H1 (cell line): Measurements from ENCODE around the gene MMP20. TPM values are rescaled to one million over a fixed set of nuclear protein-coding genes. Genes with fewer than 3 reads are reported as not detected.
A peak's percentile ranks its signal among the peaks of the same experiment; 100 is the strongest.

Experiments used
- CTCF ChIA-PET: fragments of 300-600 bp; sonication (Branson Sonifier 250); formaldehyde crosslinking; loops from one replicate; lab custom pipeline; 2021; ENCODE audit not compliant: partially characterized antibody; lab: Charles Lee
- POLR2A ChIA-PET: fragments of 300-600 bp; sonication (Branson Sonifier 250); formaldehyde crosslinking; loops from one replicate; lab custom pipeline; 2021; ENCODE audit warnings: inconsistent platforms; ENCODE audit not compliant: partially characterized antibody; lab: Charles Lee
- DNase-seq, 2 experiments: peaks; one replicate each; pipeline versions ENCODE4 v3.0.0 to v3.0.0-alpha.2; 2010 to 2022; ENCODE audit warnings: low spot score in 2 of 2, low read depth in 1 of 2, mixed read lengths in 1 of 2
- FAIRE-seq: peaks from 2 replicates; lab custom pipeline; 2011; peaks lifted over from hg19 to GRCh38; lab: Jason Lieb, UNC
- H2AFZ ChIP-seq: 2 replicates; pipeline ENCODE4 v1.8.1; 2012; ENCODE audit warnings: low read length, inconsistent platforms
- H2AK5ac ChIP-seq: 2 replicates; pipeline ENCODE4 v1.6.1; 2013; ENCODE audit warnings: low read depth, low read length
- H2BK120ac ChIP-seq: replicated peaks from 2 replicates; pipeline ENCODE3; 2013; ENCODE audit warnings: low read depth, low read length, inconsistent platforms
- H2BK12ac ChIP-seq: 2 replicates; pipeline ENCODE4 v1.6.1; 2013; ENCODE audit warnings: low read depth, low read length
- H2BK15ac ChIP-seq: 2 replicates; pipeline ENCODE4 v1.6.1; 2013; ENCODE audit warnings: low read length
- H2BK20ac ChIP-seq: 2 replicates; pipeline ENCODE4 v1.6.1; 2013; ENCODE audit warnings: low read length
- H2BK5ac ChIP-seq: 2 replicates; pipeline ENCODE4 v1.6.1; 2013; ENCODE audit warnings: low read depth, low read length
- H3K14ac ChIP-seq: 2 replicates; pipeline ENCODE4 v1.6.1; 2013; ENCODE audit warnings: inconsistent platforms; ENCODE audit not compliant: insufficient read length
- H3K18ac ChIP-seq: 2 replicates; pipeline ENCODE4 v1.6.1; 2013; ENCODE audit warnings: low read length; ENCODE audit errors: extremely low read depth
- H3K23ac ChIP-seq: 2 replicates; pipeline ENCODE4 v1.6.1; 2013; ENCODE audit warnings: inconsistent platforms; ENCODE audit not compliant: insufficient read length
- H3K23me2 ChIP-seq: 2 replicates; pipeline ENCODE4 v1.6.1; 2013; ENCODE audit warnings: low read depth, low read length
- H3K27ac ChIP-seq: 2 replicates; pipeline ENCODE4 v1.6.1; 2011; ENCODE audit warnings: low read depth, low read length, inconsistent platforms
- H3K27me3 ChIP-seq, 4 experiments: replicated peaks in 1 of 4; 1 replicate in 1 of 4; 2 replicates in 3 of 4; pipeline versions ENCODE4 v1.6.1 to v1.8.1; 2011 to 2013; ENCODE audit warnings: low read length in 3 of 4, mild to moderate bottlenecking in 3 of 4, inconsistent platforms in 2 of 4, mixed read lengths in 2 of 4, moderate library complexity in 1 of 4; ENCODE audit not compliant: control insufficient read depth in 3 of 4, insufficient read depth in 3 of 4; ENCODE audit errors: extremely low read depth in 1 of 4
- H3K36me3 ChIP-seq, 4 experiments: 2 replicates each; pipeline versions ENCODE4 v1.6.1 to v1.8.1; 2011 to 2013; ENCODE audit warnings: mild to moderate bottlenecking in 4 of 4, low read length in 3 of 4, moderate library complexity in 2 of 4, control low read depth in 1 of 4, inconsistent platforms in 1 of 4; ENCODE audit not compliant: insufficient read depth in 4 of 4, control insufficient read depth in 2 of 4
- H3K4ac ChIP-seq: replicated peaks from 2 replicates; pipeline ENCODE3; 2013; ENCODE audit warnings: low read length, low read depth, mixed read lengths, inconsistent platforms; ENCODE audit not compliant: insufficient read length
- H3K4me1 ChIP-seq, 4 experiments: replicated peaks in 1 of 4; 1 replicate in 1 of 4; 2 replicates in 3 of 4; pipeline versions ENCODE4 v1.6.1 to v1.8.1; 2011 to 2013; ENCODE audit warnings: low read length in 3 of 4, inconsistent platforms in 2 of 4, mixed read lengths in 1 of 4; ENCODE audit not compliant: insufficient read depth in 4 of 4, control insufficient read depth in 3 of 4
- H3K4me2 ChIP-seq, 2 experiments: 2 replicates each; pipeline versions ENCODE4 v1.6.1 to v1.8.1; 2011 to 2013; ENCODE audit warnings: low read depth in 2 of 2, low read length in 2 of 2, control low read depth in 1 of 2, inconsistent platforms in 1 of 2, mild to moderate bottlenecking in 1 of 2; ENCODE audit not compliant: insufficient read depth in 1 of 2
- H3K4me3 ChIP-seq, 4 experiments: fragments of 200-600, 300-600 bp in 1 of 4; sonication (generic), shearing (Covaris generic), sonication (Bioruptor Twin) in 1 of 4; 2 replicates each; pipeline versions ENCODE4 v1.5.1 to v1.8.1; 2011 to 2016; ENCODE audit warnings: low read length in 4 of 4, low read depth in 3 of 4, control low read depth in 2 of 4, inconsistent platforms in 2 of 4, mild to moderate bottlenecking in 2 of 4, mixed read lengths in 1 of 4, moderate library complexity in 1 of 4; ENCODE audit not compliant: insufficient read depth in 2 of 4; ENCODE audit errors: extremely low read depth in 1 of 4
- H3K56ac ChIP-seq: replicated peaks from 2 replicates; pipeline ENCODE3; 2013; ENCODE audit warnings: low read depth, mild to moderate bottlenecking, mixed read lengths, low read length, inconsistent platforms; ENCODE audit not compliant: insufficient read length
- H3K79me1 ChIP-seq: 2 replicates; pipeline ENCODE4 v1.6.1; 2013; ENCODE audit warnings: low read depth, low read length, control low read depth
- H3K79me2 ChIP-seq, 2 experiments: 2 replicates each; pipeline versions ENCODE4 v1.6.1 to v1.8.1; 2012 to 2013; ENCODE audit warnings: low read length in 2 of 2, mild to moderate bottlenecking in 2 of 2, inconsistent platforms in 1 of 2; ENCODE audit not compliant: insufficient read depth in 2 of 2, control insufficient read depth in 1 of 2
- H3K9ac ChIP-seq, 4 experiments: replicated peaks in 1 of 4; 1 replicate in 1 of 4; 2 replicates in 3 of 4; pipeline versions ENCODE4 v1.6.1 to v1.8.1; 2011 to 2013; ENCODE audit warnings: low read depth in 3 of 4, low read length in 3 of 4, control low read depth in 2 of 4, mild to moderate bottlenecking in 2 of 4, moderate library complexity in 2 of 4, inconsistent platforms in 1 of 4; ENCODE audit errors: extremely low read depth in 1 of 4
- H3K9me3 ChIP-seq, 2 experiments: 2 replicates each; pipeline versions ENCODE4 v1.6.1 to v1.8.1; 2012 to 2013; ENCODE audit warnings: mild to moderate bottlenecking in 2 of 2, moderate library complexity in 2 of 2, control low read depth in 1 of 2, inconsistent platforms in 1 of 2, low read depth in 1 of 2, low read length in 1 of 2, mixed read lengths in 1 of 2; ENCODE audit not compliant: insufficient read depth in 2 of 2
- H4K20me1 ChIP-seq, 2 experiments: replicated peaks in 1 of 2; 2 replicates each; pipeline versions ENCODE3 to v1.8.1; 2011 to 2013; ENCODE audit warnings: inconsistent platforms in 2 of 2, low read length in 2 of 2, mild to moderate bottlenecking in 1 of 2; ENCODE audit not compliant: insufficient read depth in 2 of 2, control insufficient read depth in 1 of 2
- H4K5ac ChIP-seq: 2 replicates; pipeline ENCODE4 v1.6.1; 2013; ENCODE audit warnings: low read length, low read depth, mixed read lengths, inconsistent platforms; ENCODE audit not compliant: insufficient read length
- H4K8ac ChIP-seq: 2 replicates; pipeline ENCODE4 v1.8.0; 2013; ENCODE audit warnings: mild to moderate bottlenecking, moderate library complexity, low read length, inconsistent platforms; ENCODE audit not compliant: insufficient read depth; ENCODE audit errors: extremely low read depth
- H4K91ac ChIP-seq: replicated peaks from 2 replicates; pipeline ENCODE3; 2013; ENCODE audit warnings: low read length, mixed read lengths, inconsistent platforms; ENCODE audit not compliant: insufficient read length
- ATF2 ChIP-seq: IDR thresholded peaks from 2 replicates; pipeline ENCODE4 v1.6.1; 2012; ENCODE audit warnings: low read length, inconsistent platforms
- ATF3 ChIP-seq: IDR thresholded peaks from 2 replicates; pipeline ENCODE4 v1.6.1; 2011; ENCODE audit warnings: low read depth, mild to moderate bottlenecking, low read length; ENCODE audit not compliant: insufficient read depth
- CTBP2 ChIP-seq: IDR thresholded peaks from 2 replicates; pipeline ENCODE4 v1.7.0; 2011; ENCODE audit warnings: borderline replicate concordance, mild to moderate bottlenecking, moderate library complexity, mixed read lengths, low read length; ENCODE audit not compliant: insufficient read depth, insufficient read length
- EZH2 ChIP-seq: fragments of 200-600 bp; sonication (generic); IDR thresholded peaks from 2 replicates; pipeline ENCODE4 v1.7.1; 2012; ENCODE audit warnings: low read depth, mild to moderate bottlenecking, moderate library complexity, low read length, inconsistent platforms; ENCODE audit not compliant: severe bottlenecking
- GTF2F1 ChIP-seq: IDR thresholded peaks from 2 replicates; pipeline ENCODE4 v1.6.1; 2012; ENCODE audit warnings: low read depth, low read length, improper control_type of control experiment, borderline replicate concordance
- PHF8 ChIP-seq: fragments of 200-600 bp; sonication (generic); conservative IDR thresholded peaks from 2 replicates; pipeline ENCODE4 v1.7.1; 2012; ENCODE audit warnings: low read depth, mild to moderate bottlenecking, inconsistent platforms, low read length, moderate library complexity
- POU5F1 ChIP-seq: IDR thresholded peaks from 2 replicates; pipeline ENCODE4 v1.6.1; 2011; ENCODE audit warnings: low read depth, mild to moderate bottlenecking, low read length, moderate library complexity
- RBBP5 ChIP-seq: IDR thresholded peaks from 2 replicates; pipeline ENCODE4 v1.7.1; 2012; ENCODE audit warnings: low read depth, mild to moderate bottlenecking, inconsistent platforms, low read length, moderate library complexity, borderline replicate concordance
- RFX5 ChIP-seq: IDR thresholded peaks from 2 replicates; pipeline ENCODE4 v1.6.1; 2011; ENCODE audit warnings: low read depth, low read length, improper control_type of control experiment, borderline replicate concordance
- SP2 ChIP-seq: IDR thresholded peaks from 2 replicates; pipeline ENCODE4 v1.6.1; 2012; ENCODE audit warnings: mild to moderate bottlenecking, low read length, inconsistent platforms
- WGBS, 2 experiments: shearing (Covaris generic) in 1 of 2; methylation state at CpG; one replicate each; pipeline versions ENCODE4 v1.1.6 to v1.1.7; 2013 to 2015; ENCODE audit warnings: low lambda C conversion rate in 2 of 2, mixed read lengths in 2 of 2, inconsistent platforms in 1 of 2, low coverage in 1 of 2, missing lambda C conversion rate in 1 of 2; ENCODE audit not compliant: insufficient replicate concordance in 2 of 2, insufficient coverage in 1 of 2, insufficient read length in 1 of 2; ENCODE audit errors: extremely low coverage in 1 of 2, missing lambda C conversion rate in 1 of 2; 5-methylcytosine and 5-hydroxymethylcytosine counted together
- polyA plus RNA-seq, 7 experiments: library from polyadenylated mRNA; depleted of rRNA in 3 of 7; stranded (reverse) in 5 of 7; unstranded in 2 of 7; fragments of >200 nt in 5 of 7; fragments of 200-250 nt in 2 of 7; gene quantifications; 1 replicate in 5 of 7; 2 replicates in 1 of 7; 4 replicates in 1 of 7; pipeline versions ENCODE4 v1.2.1 to v1.2.3, GENCODE V29; 2011 to 2013; ENCODE audit warnings: missing spikeins in 2 of 7, mixed read lengths in 2 of 7
- total RNA-seq: library from RNA; stranded (reverse); fragmentation: NEBNext Ultra II Directional; extraction: Animal tissue kit (Norgen Biotek cat#: 25700); gene quantifications from 2 replicates; pipeline ENCODE4 v1.2.1, GENCODE V29; 2021

The MMP20 gene
- total and polyA plus RNA-seq, 2 of the 8 experiments (the other 6 are each of a cell fraction or from before 2014, with no cell fraction given), result not detected

- H3K4me3 ChIP-seq, result peak overlapping the region in 1 of 4 experiments; percentile 28; a peak in 1 of 8 replicates
- no peaks in the 10 kb centered on the region for H3K36me3 ChIP-seq
- H3K14ac ChIP-seq, result no peak overlapping the region
- H3K23ac ChIP-seq, result no peak overlapping the region
- H3K9me3 ChIP-seq, result no peaks in the 10 kb centered on the region
- H2BK120ac ChIP-seq, result no peak overlapping the region
- 0 out of 2 replicates have a peak overlapping the region, but pooled peaks have one; percentile 22 for H2BK12ac ChIP-seq
- DNase-seq, result no peak
- H3K79me1 ChIP-seq, result no peaks in the 10 kb centered on the region
- peak overlapping the region; percentile 63; the same call in 1 of the 2 replicates for H2BK5ac ChIP-seq
- H3K9ac ChIP-seq, result no peak overlapping the region
- H2BK15ac ChIP-seq, result no peak overlapping the region
- H3K27me3 ChIP-seq, result no peaks in the 10 kb centered on the region
- H4K91ac ChIP-seq, result no peak overlapping the region
- peak overlapping the region; percentile 71; the same call in 1 of the 2 replicates for H3K18ac ChIP-seq
- WGBS, 2 experiments, result 72% methylated on average over 1 of the region's 1 CpG; no CpG with 5 or more reads in 1 of the 2 experiments
- ChIA-PET POLR2A (interaction anchor here (0.8 to 1.7 kb wide), 4 partner anchors 9 to 74 kb away, joined by 3 to 6 read pairs (median 4); no protein-coding TSS in a partner anchor), CTCF (interaction anchor here (0.6 to 6.2 kb wide), 50 partner anchors 9 to 608 kb away, joined by 3 to 54 read pairs (median 4); partner anchors contain the start of gene MMP20)
- no peaks in the 10 kb centered on the region for H4K20me1 ChIP-seq
- H2AFZ ChIP-seq, result no peak overlapping the region
- H3K4ac ChIP-seq, result no peak overlapping the region
- H3K27ac ChIP-seq, result no peak overlapping the region; the same call in 1 of the 2 replicates
- no peak overlapping the region for H4K5ac ChIP-seq
- no peak overlapping the region for H2AK5ac ChIP-seq
- no peak overlapping the region for H4K8ac ChIP-seq
- no peak overlapping the region for H2BK20ac ChIP-seq
- H3K56ac ChIP-seq, result no peak overlapping the region
- H3K79me2 ChIP-seq, result no peaks in the 10 kb centered on the region
- no peaks in the 10 kb centered on the region for H3K23me2 ChIP-seq
- peak overlapping the region; percentile 36 to 39 for H3K4me2 ChIP-seq
- FAIRE-seq, result peak; percentile 69
- H3K4me1 ChIP-seq, result peaks cover 4 to 18% (median 12%) of the 10 kb centered on the region in 4 experiments
- no peak for TF ChIP-seq PHF8
- TF ChIP-seq ATF3, result no peak
- no peak for TF ChIP-seq RBBP5
- TF ChIP-seq RFX5, result no peak
- no peak for TF ChIP-seq GTF2F1
- TF ChIP-seq EZH2, result no peak
- TF ChIP-seq CTBP2, result no peak
- no peak for TF ChIP-seq ATF2
- 0 out of 2 replicates have a peak, but pooled peaks have one; percentile 21 for TF ChIP-seq POU5F1
- TF ChIP-seq SP2, result peak; percentile 6; the same call in 1 of the 2 replicates
These were observed 11.7 kb downstream of the MMP20 start for GRCh38 chr11:102613450-102613849.
